ENCODE results near the gene PKN1.
"Not testable (repeated sequence)": the region's sequence is repeated elsewhere in the genome, so short reads cannot be mapped to it uniquely, and the experiment has no call there.

PKN1 gene

DNA sequence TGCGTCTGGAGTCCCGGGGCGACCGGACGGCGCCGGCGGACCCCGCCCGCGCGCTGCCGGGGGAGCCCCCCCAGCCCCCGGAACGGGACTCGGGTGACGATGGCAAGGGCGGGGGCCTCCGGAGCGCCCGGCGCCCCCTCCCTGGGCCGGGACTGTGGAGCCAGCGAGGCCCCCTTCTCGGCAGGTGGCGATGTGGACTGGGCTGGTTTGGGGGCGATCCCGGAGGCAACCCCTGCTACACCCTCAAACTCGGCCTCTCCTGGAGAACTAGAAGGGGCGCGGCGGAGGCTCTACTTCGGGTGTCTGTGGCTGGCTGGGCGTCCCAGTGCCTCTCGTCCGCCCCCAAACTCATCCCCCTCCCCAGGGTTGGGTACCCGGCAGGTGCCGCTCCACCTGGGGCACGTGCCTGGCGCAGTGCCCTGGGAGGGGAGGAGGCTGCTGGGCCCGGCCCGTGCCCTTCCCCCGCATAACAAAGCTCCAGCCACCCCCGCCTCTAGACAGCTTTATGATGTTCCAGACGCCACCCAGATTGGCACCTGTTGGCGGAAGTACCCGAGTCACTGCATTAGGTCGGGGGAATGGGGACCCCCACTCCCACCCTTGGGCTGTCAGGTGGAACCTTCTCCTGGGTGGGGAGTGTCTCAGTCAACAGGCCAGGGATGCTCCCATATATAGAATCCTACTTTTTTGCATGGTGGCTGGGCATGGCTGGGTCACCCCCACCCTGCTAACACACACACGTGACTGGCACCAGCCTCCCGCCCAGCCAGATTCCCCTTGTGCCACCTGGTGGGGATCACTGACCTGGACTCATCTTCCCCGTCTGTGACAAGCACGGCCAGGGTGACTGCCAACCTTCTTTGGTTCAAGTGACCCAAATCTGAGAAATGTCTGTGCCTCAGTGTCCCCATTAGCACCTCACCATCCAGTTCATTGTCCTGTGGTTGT lies 722 bp downstream of the PKN1 start:
- peak; percentile 71 for DNase-seq

DNA sequence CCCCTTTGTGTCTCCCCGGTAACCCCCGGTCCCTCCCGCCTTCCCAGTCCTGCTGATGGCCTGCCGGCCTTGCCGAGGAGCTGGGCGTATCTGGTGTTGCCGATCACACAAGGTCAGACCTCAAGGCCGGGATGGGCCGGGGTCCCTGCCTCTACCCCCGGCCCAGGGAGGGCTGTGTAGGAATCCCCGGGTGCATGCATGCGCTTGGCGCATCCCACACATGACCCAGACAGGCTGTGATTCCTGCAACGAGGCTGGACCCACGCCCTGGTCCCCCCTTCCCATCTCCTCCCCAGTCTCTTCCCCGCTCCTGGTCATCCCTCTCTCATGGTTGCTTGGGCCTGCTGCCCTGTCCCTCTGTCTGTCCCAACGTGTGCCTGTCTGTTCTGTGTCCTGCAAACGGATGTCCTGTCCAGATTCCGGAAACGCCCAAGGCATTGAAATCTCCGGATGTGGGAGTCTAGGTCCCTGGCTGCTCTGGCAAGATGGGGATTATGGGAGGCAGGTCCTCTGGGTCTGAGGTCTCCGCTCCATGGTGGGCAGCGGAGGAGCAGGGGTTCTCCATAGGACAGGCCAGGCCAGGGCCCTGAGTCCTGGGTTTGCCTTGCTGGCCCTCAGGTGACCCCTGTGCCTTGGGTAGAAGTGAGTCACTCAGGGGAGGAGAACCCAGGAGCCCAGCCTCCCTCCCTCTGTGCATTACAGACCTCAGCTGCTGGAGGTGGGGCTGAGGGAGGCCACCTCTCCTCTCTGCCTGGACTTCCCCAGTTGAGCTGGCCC lies 1.6 kb downstream of the PKN1 start:
- DNase-seq: peak; percentile 20

DNA sequence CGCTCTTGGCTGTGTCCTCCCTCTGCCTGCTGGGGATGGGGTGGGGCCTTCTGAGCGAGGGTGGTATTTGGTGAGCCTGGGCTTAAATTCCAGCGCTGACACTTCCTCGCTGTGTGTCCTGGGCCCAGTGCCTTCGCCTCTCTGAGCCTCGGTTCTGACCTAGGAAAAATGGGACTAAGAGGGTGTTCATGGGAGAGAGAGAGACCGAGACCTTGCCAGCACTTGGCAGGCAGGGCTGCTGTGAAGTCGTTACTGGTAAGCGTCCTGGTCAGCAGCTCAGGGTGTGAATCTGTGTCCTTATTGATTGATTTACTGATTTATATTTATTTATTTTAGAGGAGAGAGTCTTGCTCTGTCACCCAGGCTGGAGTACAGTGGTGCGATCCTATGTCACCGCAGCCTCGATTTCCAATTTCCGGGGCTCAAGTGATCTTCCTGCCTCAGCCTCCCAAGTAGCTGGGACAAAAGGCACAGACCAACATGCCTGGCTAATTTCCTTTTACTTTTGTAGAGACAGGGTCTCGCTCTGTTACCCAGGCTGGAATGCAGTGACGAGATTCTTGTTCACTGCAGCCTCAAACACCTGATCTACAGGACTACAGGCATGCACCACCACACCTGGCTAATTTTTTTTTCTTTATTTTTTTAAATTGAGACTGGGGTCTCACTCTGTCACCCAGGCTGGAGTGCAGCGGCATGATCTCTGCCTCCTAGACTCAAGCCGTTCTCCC lies 2.4 kb downstream of the PKN1 start:
- no peak for DNase-seq

DNA sequence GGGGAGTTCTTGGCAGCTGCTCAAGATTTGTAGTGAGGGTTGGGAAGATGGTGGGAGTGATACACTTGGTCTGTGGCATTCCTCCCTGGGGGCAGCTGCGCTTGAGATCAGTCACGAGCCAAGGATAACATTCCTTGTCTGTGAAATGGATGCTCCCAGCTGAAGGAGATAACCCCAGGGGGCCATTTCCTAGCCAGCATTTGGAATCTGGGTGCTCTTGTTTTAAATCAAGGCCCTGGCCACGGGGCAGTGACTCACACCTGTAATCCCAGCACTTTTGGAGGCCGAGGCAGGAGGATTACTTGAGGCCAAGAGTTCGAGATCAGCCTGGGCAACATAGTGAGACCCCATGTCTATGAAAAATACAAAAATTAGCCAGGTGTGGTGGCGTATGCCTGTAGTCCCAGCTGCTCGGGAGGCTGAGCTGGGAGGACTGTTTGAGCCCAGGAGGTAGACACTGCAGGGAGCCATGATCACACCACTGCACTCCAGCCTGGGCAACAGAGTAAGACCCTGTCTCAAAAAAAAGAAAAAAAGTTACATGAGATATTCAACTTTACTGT lies 4.6 kb downstream of the PKN1 start:
- no peak for DNase-seq

GRCh38 chr19:14439014-14439413 lies 5.9 kb downstream of the PKN1 start:
- DNase-seq: no peak

- no peak for DNase-seq
Observed at GRCh38 chr19:14440049-14440448, 6.9 kb downstream of the PKN1 start.

DNA sequence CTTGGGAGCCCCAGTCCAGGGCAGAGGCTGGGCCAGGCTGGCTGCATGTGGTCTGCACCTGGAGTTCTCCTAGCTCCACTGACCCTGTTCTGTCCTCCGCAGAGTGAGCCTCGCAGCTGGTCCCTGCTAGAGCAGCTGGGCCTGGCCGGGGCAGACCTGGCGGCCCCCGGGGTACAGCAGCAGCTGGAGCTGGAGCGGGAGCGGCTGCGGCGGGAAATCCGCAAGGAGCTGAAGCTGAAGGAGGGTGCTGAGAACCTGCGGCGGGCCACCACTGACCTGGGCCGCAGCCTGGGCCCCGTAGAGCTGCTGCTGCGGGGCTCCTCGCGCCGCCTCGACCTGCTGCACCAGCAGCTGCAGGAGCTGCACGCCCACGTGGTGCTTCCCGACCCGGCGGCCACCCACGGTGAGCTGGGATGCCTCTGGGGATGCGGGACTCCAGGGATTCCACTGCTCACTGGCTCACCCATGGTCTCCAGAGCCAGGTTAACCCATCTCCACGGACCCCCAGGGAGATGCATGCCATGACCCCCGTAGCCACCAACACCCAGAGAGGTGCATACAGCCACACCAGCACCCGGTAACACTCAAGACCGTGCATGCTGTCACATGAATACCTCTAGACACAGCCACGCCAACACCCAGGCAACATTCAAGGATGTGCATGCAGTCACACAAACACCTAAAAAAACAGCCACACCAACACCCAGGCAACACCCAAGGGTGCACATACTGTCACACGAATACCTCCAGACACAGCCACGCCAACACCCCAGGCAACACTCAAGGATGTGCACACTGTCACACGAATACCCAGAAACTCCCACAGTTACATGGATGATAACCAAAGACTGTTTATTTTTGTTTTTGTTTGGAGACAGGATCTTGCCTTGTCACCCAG lies 8.2 kb downstream of the PKN1 start:
- DNase-seq: no peak

DNA sequence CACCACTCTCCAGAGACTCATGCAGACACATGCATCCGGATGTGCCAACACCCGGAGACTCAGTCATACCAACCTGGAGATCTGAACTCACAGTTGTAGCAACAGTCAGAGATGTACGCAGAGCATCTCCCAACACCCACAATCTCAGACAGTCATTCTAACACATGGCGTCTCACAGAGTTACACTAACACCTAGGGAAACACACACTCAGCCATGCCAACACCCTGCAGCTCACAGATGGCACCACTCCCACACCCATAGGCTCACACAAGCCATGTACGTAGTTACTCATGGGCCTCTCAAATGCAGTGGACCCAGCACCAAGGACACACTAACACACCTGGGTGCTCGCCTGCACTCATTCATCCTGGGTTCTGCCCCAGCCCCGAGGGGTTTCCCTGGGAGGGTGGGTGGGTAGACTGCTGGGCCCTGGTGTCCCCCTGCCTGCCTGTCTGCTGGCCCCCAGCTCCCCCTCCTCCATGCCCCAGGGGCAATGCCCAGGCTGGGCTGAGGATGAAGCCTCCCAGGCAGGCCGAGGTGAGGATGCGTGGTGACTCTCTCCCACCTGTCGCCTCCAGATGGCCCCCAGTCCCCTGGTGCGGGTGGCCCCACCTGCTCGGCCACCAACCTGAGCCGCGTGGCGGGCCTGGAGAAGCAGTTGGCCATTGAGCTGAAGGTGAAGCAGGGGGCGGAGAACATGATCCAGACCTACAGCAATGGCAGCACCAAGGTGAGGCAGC lies 10.0 kb downstream of the PKN1 start:
- DNase-seq: no peak

DNA sequence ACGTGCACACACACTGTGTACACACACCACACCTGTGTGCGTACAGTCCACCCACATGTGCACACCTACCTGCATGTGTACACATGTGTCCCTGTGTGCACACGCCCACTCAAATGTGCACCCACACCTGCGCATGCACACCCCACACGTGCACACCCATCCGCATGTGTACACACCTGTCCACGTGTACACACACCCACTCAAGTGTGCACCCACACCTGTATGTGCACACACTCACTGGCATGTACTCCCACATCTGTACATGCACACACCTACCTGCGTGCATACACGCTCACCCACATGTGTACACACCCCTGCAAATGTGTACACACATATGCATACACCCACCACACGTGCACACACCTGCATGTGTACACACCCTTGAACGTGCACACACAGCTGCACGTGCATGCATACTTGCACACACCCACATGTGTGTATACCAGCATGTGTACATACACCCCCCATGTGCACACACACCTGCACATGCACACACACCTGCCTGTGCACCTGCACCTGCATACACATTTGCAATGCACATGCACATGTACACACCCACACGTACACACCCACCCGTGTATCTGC lies 10.6 kb downstream of the PKN1 start:
- no peak for DNase-seq

DNA sequence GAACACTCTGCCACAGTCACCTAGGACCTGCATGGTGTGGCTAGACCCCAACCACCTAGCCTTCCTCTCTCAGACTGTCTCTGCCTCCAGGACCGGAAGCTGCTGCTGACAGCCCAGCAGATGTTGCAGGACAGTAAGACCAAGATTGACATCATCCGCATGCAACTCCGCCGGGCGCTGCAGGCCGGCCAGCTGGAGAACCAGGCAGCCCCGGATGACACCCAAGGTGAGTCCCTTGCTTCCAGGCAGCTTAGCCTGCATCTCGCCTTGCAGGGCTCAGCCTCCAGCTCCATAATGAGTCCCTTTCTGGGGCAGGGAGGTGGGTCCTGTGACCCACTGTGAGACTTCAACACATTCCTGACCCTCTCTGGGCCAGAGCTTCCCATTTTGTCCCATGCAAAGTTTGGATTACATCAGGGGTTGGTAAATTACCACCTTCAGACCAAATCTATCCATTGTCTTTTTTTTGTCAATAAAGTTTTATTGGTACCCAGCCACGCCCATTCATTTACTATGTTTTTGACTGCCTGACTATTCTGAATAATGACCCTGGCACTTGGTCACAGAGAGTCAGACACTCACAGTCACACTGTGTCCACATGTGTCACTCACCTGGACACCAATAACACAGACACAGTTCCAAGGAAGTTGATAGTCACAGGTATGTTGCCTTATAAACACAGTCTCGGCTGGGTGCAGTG lies 13.4 kb downstream of the PKN1 start:
- no peak for DNase-seq

GRCh38 chr19:14449321-14449720 lies 16.2 kb downstream of the PKN1 start:
- DNase-seq: no peak

- peak; percentile 73 for DNase-seq
Observed at GRCh38 chr19:14450168-14450874, 17.2 kb downstream of the PKN1 start.

- DNase-seq: no peak
Observed at GRCh38 chr19:14450876-14451275, 17.8 kb downstream of the PKN1 start.

GRCh38 chr19:14452303-14452702 lies 19.2 kb downstream of the PKN1 start:
- DNase-seq: not testable (repeated sequence)

DNA sequence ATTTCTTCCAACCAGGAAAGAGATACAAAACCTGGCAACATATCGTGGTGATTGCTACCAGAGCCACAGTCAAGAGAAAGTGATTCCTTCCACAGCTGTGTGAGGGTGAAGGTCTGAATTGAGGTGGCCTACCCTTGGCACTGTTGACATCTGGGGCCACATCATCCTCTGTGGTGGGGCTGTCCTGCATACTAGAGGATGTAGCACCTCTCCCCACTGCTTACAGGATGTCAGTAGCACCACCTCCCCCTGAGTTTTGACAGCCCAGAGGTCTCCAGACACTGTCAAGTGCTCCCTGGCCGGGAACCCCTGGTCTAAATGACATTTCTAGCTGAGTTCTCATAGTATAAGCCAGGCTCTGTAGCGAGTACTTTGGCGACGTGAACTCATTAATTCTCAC lies 26.6 kb downstream of the PKN1 start:
- no peak for DNase-seq

- DNase-seq: no peak
Observed at GRCh38 chr19:14460935-14461334, 27.8 kb downstream of the PKN1 start.

- DNase-seq: not testable (repeated sequence)
Observed at GRCh38 chr19:14462401-14462800, 29.3 kb downstream of the PKN1 start.

DNA sequence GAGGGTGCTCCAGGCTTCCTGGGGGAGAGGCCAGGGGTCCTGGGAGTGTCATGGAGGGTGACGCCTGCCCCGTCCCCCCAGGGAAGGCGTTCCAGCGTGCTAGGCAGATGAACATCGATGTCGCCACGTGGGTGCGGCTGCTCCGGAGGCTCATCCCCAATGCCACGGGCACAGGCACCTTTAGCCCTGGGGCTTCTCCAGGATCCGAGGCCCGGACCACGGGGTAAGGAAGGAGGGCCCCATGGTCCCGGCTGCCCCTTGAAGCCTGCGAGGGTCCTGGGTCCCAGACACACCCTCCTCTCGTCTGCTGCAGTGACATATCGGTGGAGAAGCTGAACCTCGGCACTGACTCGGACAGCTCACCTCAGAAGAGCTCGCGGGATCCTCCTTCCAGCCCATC lies 30.6 kb downstream of the PKN1 start:
- DNase-seq: no peak

DNA sequence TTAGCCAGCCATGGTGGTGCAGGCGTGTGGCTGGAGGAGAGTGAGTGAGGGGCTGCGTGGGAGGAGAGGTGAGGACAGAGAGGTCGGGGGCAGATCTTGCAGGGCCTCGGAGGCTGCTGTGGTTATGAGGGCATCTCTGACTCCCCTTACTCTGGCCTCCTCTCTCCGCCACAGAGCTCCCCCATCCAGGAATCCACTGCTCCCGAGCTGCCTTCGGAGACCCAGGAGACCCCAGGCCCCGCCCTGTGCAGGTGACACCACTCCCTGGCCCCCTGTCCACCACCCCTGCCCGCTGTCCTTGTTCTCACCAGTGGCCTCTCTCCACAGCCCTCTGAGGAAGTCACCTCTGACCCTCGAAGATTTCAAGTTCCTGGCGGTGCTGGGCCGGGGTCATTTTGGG lies 34.3 kb downstream of the PKN1 start:
- DNase-seq: no peak
